ENCODE data around the gene TFR2.

- no peak for TF ChIP-seq CTCF (conservative IDR thresholded peaks at IDR 0.05; ENCODE audit: low read length)
- TF ChIP-seq EZH2phosphoT487 (IDR thresholded peaks at IDR 0.05; ENCODE audit: borderline replicate concordance) = no peak
These were observed 36.1 kb downstream of the TFR2 start for GRCh38 chr7:100604976-100605911.
